Stimulated activated CD4-positive, alpha-beta T cell treated with anti-CD3 and anti-CD28 coated beads, Interleukin-15, amount 100 ng/mL, for 1 hour (primary cell): ENCODE data around the gene TNK2.
"Not testable (repeated sequence)": the region's sequence is repeated elsewhere in the genome, so short reads cannot be mapped to it uniquely, and the experiment has no call there.

Experiments
- DNase-seq, 2 donors: peaks; one replicate each; pipeline ENCODE4 v3.0.0-alpha.2; 2020; ENCODE audit warnings: low read depth in 1 of 2, low spot score in 1 of 2

Gene TNK2

DNA sequence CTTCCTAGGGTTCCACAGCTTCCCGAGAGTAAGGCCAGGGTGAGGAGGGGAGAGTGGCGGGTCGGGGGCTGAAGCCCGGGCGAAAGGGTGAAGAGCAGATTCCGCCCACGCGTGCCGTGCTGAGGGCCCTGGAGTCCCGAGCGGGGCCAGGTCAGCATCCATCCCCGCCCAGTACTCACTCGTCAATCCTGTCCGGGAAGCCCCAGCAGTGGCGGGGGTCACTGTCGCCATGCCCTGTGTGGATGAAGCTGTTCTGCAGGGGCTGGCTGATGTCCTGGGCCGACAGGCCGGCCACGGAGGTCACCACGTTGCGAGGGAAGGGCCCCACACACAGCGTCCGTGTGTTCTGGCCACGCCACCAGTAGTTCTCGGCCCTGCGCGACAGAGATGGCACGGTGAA lies 36.3 kb downstream of the TNK2 start:
- DNase-seq = no peak

DNA sequence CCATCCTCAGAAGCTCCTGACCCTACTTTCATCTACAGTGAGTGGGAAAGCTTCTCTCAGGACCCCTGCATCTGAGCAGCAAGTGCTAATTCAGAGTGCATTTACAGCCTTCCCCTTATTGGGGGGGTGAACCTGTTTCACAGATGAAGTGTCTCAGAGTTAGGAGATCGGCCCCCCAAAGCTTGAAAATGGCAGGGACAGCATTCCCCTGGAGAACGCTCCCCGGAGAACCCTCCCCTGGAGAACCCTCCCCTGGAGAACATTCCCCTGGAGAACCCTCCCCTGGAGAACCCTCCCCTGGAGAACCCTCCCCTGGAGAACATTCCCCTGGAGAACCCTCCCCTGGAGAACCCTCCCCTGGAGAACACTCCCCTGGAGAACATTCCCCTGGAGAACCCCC lies 36.7 kb downstream of the TNK2 start:
- not testable (repeated sequence) for DNase-seq

DNA sequence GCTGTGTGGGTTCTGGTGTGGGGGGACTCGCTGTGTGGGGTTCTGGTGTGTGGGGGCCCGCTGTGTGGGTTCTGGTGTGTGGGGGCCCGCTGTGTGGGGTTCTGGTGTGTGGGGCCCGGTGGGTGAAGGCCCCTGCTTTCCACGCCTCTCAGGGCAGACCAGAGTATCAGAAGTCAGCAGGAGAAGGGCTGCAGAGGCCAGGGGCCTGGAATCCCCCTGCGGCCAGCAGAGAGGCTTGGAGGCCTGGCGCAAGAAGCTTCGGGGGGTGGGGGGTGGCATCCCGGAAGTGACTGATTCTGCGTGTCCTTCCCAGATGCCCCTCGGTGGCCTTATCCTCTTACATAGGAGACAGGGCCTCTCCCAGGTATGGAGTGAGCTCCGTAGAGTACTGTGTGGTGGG lies 37.4 kb downstream of the TNK2 start:
- DNase-seq = no peak

DNA sequence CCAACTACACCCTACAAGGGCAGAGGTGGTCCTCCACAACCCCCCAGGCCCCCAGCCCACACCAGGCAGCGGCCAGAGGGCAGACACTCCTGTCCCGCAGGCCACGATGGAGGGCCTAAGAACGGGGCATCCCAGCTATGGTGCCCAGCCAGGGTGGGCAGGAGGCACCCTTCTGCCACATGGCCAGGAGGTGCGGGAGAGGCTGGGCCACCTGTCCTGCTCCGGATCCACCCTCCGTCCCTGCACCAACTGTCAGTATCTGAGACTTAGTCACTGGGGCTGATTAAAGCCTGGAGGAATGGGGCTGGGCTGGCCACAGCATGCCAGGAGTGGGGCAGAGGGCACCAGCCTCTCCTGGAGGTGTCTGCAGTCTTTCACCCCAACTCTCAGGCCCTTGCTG lies 37.9 kb downstream of the TNK2 start:
- no peak for DNase-seq

- DNase-seq = no peak
Observed at GRCh38 chr3:195869413-195870001, 38.8 kb downstream of the TNK2 start.

GRCh38 chr3:195868866-195869412 lies 39.4 kb downstream of the TNK2 start:
- DNase-seq = no peak

DNA sequence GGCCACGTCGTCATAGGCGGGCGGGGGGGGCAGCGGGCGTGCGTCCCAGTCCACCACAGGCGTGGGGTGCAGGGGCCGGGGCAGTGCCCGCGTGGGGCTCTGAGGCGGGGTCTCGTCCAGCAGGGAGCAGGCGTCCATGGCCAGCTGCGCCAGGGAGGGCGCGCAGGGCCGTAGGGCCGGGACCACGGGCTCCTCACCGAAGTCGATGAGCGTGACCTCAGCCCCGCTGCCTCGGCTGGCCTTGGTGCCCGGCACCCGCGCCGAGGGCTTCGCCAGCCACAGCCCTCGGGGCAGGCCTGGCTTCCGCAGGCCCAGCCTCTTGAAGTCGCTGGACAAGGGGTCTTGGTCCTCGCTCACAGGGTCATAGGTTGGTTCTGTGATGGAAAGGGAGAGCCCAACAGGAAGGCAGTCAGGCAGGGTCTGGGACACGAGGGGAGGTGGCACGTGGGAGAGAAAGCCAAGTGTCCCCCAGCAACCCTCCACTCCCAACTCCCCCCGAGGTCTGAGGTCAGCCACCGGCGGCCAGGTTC lies 40.0 kb downstream of the TNK2 start:
- DNase-seq = no peak

- DNase-seq = no peak
Observed at GRCh38 chr3:195867631-195868335, 40.6 kb downstream of the TNK2 start.

DNA sequence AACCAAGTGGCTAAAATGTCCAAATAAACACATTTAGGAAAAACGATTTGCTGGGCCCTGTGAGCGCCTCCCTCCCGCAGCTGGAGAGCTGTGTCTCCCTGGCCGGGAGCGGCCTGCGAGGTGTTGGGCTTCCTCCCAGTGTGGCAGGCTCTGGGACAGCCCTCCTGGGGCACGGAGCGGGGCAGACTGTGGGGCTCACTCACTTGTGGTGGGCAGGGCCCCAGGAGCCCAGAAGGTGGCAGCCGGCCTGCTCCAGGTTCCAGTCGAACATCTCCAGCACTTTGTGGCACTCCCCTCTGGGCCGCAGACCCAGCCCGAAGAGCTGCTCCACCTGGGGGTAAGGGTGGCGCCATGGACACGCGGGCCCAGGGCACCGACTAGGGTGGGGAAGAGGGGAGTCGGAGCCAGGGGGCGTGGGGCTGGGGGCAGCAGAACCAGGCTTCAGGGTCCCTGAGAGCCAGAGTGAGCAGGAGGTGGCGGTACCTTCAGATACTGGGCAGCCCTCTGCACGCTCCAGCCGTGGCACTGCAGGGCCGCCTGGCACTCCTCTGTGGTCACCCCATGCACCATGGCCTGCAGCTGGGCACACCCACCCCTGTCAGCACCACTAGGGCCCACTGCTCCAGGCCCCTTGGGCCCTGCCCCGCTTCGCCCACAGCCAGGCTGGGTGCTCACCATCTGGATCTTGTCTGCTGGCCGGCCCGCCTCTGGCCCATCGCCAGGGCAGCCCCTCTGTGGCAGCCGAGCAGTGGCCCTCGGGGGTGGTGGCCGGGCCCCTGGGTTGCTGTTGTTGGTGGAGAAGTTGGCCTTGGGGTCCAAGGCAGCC lies 41.5 kb downstream of the TNK2 start:
- DNase-seq = no peak

- no peak for DNase-seq
Observed at GRCh38 chr3:195865752-195866151, 42.6 kb downstream of the TNK2 start.

DNA sequence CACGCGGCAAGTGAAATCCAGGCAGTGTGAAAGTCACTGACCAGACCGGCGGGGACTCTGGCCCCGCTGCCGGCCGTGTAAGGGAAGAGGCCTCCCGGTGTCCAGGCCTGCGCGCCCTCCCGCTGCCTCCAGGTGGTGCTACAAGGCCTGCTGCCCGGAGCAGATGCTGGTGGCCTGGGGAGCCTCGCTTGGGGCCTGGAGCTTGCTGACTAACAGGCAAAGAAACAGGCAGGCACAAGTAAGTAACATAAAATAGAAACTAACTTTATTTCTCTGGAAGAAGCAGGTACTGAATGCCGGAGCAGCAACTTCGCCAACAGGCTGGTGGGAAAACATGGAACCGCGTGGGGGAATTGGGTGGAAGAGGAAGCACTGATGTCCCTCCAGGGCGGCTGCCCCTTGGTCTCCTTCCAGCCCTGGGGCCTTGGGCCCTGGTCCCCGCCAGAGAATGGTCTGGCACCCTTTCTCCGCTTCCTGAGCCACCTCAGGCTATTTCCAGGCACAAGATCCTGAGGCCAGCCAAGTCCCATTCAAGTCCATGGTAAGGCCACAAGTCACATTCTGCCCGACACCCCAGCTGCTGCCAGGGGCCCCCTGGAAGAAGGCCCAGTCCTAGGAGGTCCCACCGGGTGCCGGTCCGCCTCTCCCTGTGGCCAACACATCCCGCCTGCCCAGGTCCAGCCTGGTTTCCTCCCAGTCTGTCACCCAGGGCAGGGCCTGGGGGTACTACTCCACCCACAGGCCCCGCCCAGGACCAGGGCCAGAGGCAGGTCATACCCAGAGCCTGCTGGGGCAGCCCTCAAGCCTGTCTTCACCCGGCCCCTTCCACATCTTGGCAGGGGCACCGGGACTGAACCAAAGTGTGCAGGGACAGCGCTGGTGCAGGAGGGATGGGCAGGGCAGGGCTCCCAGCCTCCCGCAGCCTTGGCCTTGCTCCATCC lies 45.0 kb downstream of the TNK2 start:
- DNase-seq = peak; percentile 20 to 61

DNA sequence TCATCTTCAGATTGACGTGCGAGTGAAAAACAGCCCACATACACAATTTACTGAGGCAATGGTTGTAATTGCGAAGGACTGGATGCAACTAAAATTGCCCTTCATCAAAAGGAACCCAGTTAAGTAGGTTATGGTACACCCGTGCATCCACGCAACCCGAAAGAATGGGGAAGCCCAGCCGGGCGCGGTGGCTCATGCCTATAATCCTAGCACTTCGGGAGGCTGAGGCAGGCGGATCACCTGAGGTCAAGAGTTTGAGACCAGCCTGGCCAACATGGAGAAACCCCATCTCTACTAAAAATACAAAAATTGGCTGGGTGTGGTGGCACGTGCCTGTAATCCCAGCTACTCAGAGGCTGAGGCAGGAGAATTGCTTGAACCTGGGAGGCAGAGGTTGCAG lies 46.0 kb downstream of the TNK2 start:
- DNase-seq = not testable (repeated sequence)

- no peak for DNase-seq
Observed at GRCh38 chr3:195860456-195860855, 47.9 kb downstream of the TNK2 start.

DNA sequence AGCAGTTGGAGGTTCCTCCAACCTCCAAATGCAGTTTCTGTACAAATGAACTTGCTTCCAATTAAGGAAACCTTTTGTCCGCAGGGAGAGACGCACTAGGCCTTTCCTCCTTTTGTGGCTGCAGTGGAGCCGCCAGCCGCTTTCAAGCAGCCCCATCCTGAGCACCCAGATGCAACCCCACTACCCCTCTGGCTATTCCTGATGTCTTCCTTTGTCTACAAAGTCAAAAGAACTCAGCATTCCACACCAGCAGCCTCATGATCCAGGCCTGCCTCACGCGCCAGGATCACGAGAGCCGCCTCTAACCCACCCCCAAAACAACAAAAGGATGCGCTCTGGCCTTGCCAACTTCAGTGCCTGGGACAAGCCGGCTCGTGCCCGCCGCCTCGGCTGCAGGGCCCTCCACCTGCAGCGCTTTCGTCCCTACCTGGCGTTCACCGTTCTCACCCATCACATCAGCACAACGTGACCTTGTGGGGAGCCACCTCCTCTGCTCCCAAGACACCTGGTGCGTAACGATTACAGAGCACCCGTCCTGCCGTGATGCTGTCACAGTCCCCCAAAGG lies 48.4 kb downstream of the TNK2 start:
- DNase-seq = no peak

DNA sequence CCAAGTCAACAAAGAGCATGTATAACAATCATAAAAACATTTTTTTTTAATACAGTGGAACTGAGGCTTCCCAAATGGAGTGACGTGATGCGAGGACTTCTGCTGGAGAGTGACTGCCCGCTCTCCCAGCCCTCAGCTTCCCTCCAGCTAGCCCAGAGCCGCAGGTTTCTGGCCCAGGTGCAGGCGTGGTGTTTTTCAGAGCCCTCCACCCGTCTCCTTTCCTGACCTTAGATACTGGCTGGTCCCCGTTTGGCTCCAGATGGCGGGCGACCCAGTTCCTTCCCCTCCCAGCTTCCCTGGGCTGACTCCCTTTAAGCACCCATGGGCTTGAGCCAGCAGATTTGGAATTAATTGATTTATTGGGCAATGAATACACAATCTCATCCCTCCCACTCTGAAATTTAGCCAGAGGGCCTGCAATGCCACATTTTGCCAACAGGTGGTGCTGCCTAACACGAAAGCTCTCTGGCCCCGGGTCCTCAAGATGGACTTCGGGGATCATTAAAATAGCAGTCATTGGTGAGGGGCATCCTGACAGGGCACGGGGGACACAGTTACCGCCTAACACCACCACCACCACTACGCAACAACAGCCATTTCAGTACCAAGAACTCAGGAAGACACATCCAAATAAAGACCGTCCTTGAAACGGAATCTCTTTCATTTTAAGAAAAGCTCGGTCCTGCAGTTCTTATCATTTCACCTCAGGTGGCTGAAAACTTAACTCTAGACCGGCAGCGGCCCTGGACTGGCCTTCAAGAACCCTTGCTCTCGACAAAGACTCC lies 49.1 kb downstream of the TNK2 start:
- peak; percentile 50 to 69 for DNase-seq

DNA sequence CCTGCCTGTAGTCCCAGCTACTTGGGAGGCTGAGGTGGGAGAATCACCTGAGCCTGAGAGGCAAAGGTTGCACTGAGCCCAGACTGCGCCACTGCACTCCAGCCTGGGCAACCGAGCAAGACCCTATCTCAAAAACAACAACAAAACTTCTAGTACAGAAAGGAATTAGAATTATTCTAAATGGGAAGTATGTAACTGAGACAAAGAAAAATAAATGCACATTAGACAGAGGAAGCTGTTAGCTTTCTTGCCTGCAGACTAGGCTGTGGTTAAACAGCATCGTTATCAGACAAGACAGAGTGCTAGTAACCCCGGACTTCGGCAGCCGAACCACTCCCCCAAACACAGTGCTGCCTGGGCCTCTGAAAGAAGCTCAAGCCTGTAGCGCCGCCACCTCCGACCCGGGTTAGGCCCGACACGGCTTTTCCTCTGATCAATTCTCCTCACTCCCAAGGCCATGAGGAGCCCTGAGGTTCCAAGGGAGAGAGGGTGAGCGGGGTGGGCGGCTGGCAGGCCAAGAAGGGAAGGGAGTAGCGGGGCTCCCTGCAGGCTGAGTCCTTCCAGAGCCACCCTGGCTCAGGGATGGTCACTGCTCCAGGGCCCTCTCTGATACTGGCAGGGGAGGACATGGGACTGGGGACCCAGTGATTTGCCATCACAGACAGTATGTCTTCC lies 51.8 kb downstream of the TNK2 start:
- DNase-seq = no peak

DNA sequence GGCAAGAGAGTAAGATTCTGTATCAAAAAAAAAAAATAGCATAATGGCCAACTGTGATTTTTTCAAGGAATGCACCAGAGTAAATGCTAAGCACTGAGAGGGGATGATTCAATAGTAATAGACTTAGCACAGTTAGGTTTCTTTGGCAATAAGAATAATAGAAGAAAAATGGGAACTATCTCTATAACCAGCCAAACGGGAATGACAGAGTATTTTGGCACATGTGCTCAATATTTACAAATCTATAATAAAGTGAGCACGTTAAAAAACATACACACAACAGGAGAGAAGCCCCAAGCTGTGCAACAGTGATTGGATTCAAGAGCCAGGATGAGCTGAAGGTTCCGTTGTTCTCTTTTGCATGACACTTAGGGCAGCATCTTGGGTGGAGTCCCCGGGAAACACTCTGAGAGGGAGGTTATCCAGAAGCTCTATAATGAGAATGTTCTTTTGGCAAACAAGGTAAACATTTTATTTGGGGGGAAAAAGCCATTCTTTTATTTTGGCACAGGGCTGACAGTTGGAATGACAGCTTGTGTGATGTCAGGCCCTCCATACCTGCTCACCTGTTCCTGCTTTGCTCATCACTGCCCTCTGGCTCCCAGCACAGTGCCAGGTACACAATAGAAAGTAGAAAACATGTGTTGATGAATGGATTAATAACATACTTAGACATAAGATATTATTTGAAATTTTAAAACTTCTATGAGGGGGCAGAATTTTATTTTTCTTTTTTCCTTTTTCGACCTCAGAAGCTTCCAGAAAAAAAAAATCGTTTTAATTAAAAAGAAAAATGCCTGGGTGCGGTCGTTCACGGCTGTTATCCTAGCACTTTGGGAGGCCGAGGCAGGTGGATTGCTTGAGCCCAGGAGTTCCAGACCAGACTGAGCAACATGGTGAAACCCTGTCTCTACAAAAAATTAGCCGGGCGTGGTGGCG lies 52.6 kb downstream of the TNK2 start:
- DNase-seq = no peak
